H9 (cell line): ENCODE measurements around the gene HARS1. TPM values are rescaled to one million over a fixed set of nuclear protein-coding genes. Genes with fewer than 3 reads are reported as not detected.
A peak's percentile ranks its signal among the peaks of the same experiment; 100 is the strongest.

Experiments
- DNase-seq: peaks from one replicate; pipeline ENCODE4 v3.0.0-alpha.2; 2017
- H2AFZ ChIP-seq: one replicate; pipeline ENCODE4 v1.6.1; 2013; ENCODE audit warnings: mild to moderate bottlenecking, low read length, control low read depth, moderate library complexity
- H2AK5ac ChIP-seq: 2 replicates; pipeline ENCODE4 v1.6.1; 2013; ENCODE audit warnings: low read length, control low read depth, mixed read lengths; ENCODE audit not compliant: insufficient read length
- H2BK120ac ChIP-seq: one replicate; pipeline ENCODE4 v1.6.1; 2013; ENCODE audit warnings: low read depth, mild to moderate bottlenecking, low read length, control low read depth, inconsistent platforms; ENCODE audit not compliant: poor library complexity, severe bottlenecking
- H2BK12ac ChIP-seq: 2 replicates; pipeline ENCODE4 v1.6.1; 2013; ENCODE audit warnings: low read length, control low read depth, mixed read lengths, low read depth; ENCODE audit not compliant: insufficient read length
- H2BK15ac ChIP-seq: 2 replicates; pipeline ENCODE4 v1.6.1; 2013; ENCODE audit warnings: low read depth, low read length, control low read depth
- H2BK20ac ChIP-seq: one replicate; pipeline ENCODE4 v1.6.1; 2013; ENCODE audit warnings: low read depth, mild to moderate bottlenecking, low read length, control low read depth, inconsistent platforms; ENCODE audit not compliant: poor library complexity, severe bottlenecking
- H2BK5ac ChIP-seq: 2 replicates; pipeline ENCODE4 v1.6.1; 2013; ENCODE audit warnings: low read length, control low read depth, mixed read lengths; ENCODE audit not compliant: insufficient read length
- H3K14ac ChIP-seq: 2 replicates; pipeline ENCODE4 v1.6.1; 2013; ENCODE audit warnings: low read length, control low read depth; ENCODE audit not compliant: insufficient read depth
- H3K18ac ChIP-seq: 2 replicates; pipeline ENCODE4 v1.6.1; 2013; ENCODE audit warnings: low read depth, mild to moderate bottlenecking, mixed read lengths, low read length, control low read depth; ENCODE audit not compliant: insufficient read length
- H3K23ac ChIP-seq: 2 replicates; pipeline ENCODE4 v1.6.1; 2013; ENCODE audit warnings: low read length, control low read depth, mixed read lengths, low read depth; ENCODE audit not compliant: insufficient read length
- H3K23me2 ChIP-seq: 2 replicates; pipeline ENCODE4 v1.6.1; 2013; ENCODE audit warnings: low read depth, mild to moderate bottlenecking, mixed read lengths, low read length, control low read depth; ENCODE audit not compliant: insufficient read length, poor library complexity, severe bottlenecking
- H3K27ac ChIP-seq: 2 replicates; pipeline ENCODE4 v1.5.1; 2013; ENCODE audit warnings: low read length, control low read depth, mixed read lengths, low read depth; ENCODE audit not compliant: insufficient read length
- H3K27me3 ChIP-seq: 2 replicates; pipeline ENCODE4 v1.6.1; 2013; ENCODE audit warnings: low read length, control low read depth, inconsistent platforms; ENCODE audit not compliant: insufficient read depth
- H3K4ac ChIP-seq: 2 replicates; pipeline ENCODE4 v1.6.1; 2013; ENCODE audit warnings: low read depth, mild to moderate bottlenecking, control low read depth, inconsistent platforms, low read length, moderate library complexity
- H3K4me1 ChIP-seq: 2 replicates; pipeline ENCODE4 v1.6.1; 2013; ENCODE audit warnings: low read length, control low read depth, inconsistent platforms; ENCODE audit not compliant: insufficient read depth
- H3K4me2 ChIP-seq: 2 replicates; pipeline ENCODE4 v1.6.1; 2013; ENCODE audit warnings: low read length, control low read depth, mixed read lengths; ENCODE audit not compliant: insufficient read length, insufficient read depth
- H3K56ac ChIP-seq: 2 replicates; pipeline ENCODE4 v1.6.1; 2013; ENCODE audit warnings: low read depth, mild to moderate bottlenecking, mixed read lengths, low read length, control low read depth; ENCODE audit not compliant: insufficient read length
- H3K79me1 ChIP-seq: 2 replicates; pipeline ENCODE4 v1.6.1; 2013; ENCODE audit warnings: low read depth, mild to moderate bottlenecking, moderate library complexity, low read length, control low read depth, inconsistent platforms; ENCODE audit not compliant: insufficient read depth, poor library complexity, severe bottlenecking
- H3K79me2 ChIP-seq: 2 replicates; pipeline ENCODE4 v1.6.1; 2013; ENCODE audit warnings: low read length, control low read depth, inconsistent platforms; ENCODE audit not compliant: insufficient read depth
- H3K9ac ChIP-seq: 2 replicates; pipeline ENCODE4 v1.6.1; 2013; ENCODE audit warnings: low read length, control low read depth, mixed read lengths; ENCODE audit not compliant: insufficient read length; ENCODE audit errors: extremely low read depth
- H3K9me3 ChIP-seq: one replicate; pipeline ENCODE4 v1.6.1; 2013; ENCODE audit warnings: low read depth, low read length, inconsistent platforms; ENCODE audit not compliant: control insufficient read depth
- H3T11ph ChIP-seq: one replicate; pipeline ENCODE4 v1.6.1; 2013; ENCODE audit warnings: mild to moderate bottlenecking, low read length, control low read depth, inconsistent platforms
- H4K20me1 ChIP-seq: one replicate; pipeline ENCODE4 v1.6.1; 2013; ENCODE audit not compliant: control insufficient read depth, insufficient read length, insufficient read depth
- H4K5ac ChIP-seq: 2 replicates; pipeline ENCODE4 v1.6.1; 2013; ENCODE audit warnings: low read depth, mild to moderate bottlenecking, mixed read lengths, low read length, control low read depth; ENCODE audit not compliant: insufficient read length
- H4K8ac ChIP-seq: replicated peaks from 2 replicates; pipeline ENCODE4 v1.6.1; 2013; ENCODE audit warnings: low read length, control low read depth, mixed read lengths, low read depth; ENCODE audit not compliant: insufficient read length
- H4K91ac ChIP-seq: 2 replicates; pipeline ENCODE4 v1.6.1; 2013; ENCODE audit warnings: low read depth, mild to moderate bottlenecking, moderate library complexity, mixed read lengths, low read length, control low read depth; ENCODE audit not compliant: insufficient read length
- H3K27ac Mint-ChIP-seq, 3 experiments: 2 replicates in 2 of 3; 3 replicates in 1 of 3; pipeline ENCODE4 v1.8.0; 2020 to 2021; ENCODE audit warnings: mixed read lengths in 3 of 3, mild to moderate bottlenecking in 1 of 3, moderate library complexity in 1 of 3
- H3K27me3 Mint-ChIP-seq: 2 replicates; pipeline ENCODE4 v1.8.0; 2021; ENCODE audit warnings: low read depth, mild to moderate bottlenecking, moderate library complexity, mixed read lengths
- H3K36me3 Mint-ChIP-seq, 3 experiments: 2 replicates in 2 of 3; 3 replicates in 1 of 3; pipeline ENCODE4 v1.8.0; 2020 to 2021; ENCODE audit warnings: low read depth in 3 of 3, mixed read lengths in 3 of 3; ENCODE audit not compliant: insufficient read depth in 1 of 3
- H3K4me1 Mint-ChIP-seq, 2 experiments: 2 replicates each; pipeline ENCODE4 v1.8.0; 2020; ENCODE audit warnings: mixed read lengths in 2 of 2
- H3K4me3 Mint-ChIP-seq, 2 experiments: 2 replicates in 1 of 2; 3 replicates in 1 of 2; pipeline ENCODE4 v1.8.0; 2020 to 2021; ENCODE audit warnings: mild to moderate bottlenecking in 2 of 2, mixed read lengths in 2 of 2, moderate library complexity in 1 of 2
- H3K9me3 Mint-ChIP-seq, 2 experiments: 2 replicates in 1 of 2; 3 replicates in 1 of 2; pipeline ENCODE4 v1.8.0; 2020; ENCODE audit warnings: mild to moderate bottlenecking in 2 of 2, mixed read lengths in 2 of 2, moderate library complexity in 1 of 2
- WGBS: extraction: QIAGEN DNeasy Blood & Tissue Kit; methylation state at CpG from one replicate; pipeline ENCODE4 v1.1.7; 2013; ENCODE audit warnings: missing lambda C conversion rate, low lambda C conversion rate, mixed read lengths; ENCODE audit not compliant: insufficient read length; ENCODE audit errors: extremely low coverage; 5-methylcytosine and 5-hydroxymethylcytosine counted together
- total RNA-seq: library from RNA; stranded (reverse); gene quantifications from 2 replicates; pipeline ENCODE4 v1.2.1, GENCODE V29; 2021
- TF ChIP-seq, protein P1 (sequence below): fragments of 200-600 bp; sonication (generic); conservative IDR thresholded peaks from 3 replicates; pipeline ENCODE4 v1.8.0; 2021; ENCODE audit warnings: antibody characterized with exemption, mild to moderate bottlenecking

The HARS1 gene
- total RNA-seq, 1 experiment from 2014 or later: 70.2 TPM

DNA sequence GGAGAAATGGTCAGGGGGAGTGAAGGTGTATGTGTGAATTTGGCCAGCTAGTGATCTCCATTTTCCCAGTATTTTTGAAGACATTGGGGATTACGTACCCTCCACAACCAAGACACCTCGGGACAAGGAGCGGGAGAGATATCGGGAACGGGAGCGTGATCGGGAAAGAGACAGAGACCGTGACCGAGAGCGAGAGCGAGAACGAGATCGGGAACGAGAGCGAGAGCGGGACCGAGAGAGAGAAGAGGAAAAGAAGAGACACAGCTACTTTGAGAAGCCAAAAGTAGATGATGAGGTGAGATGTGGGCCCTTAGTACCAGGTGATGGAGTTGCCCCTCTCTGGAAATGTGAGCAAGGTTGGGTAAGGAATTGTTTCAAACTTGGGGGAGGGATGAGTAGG is 32.3 kb downstream of the HARS1 start:
- Histone ChIP-seq H4K5ac (no peak overlapping the region), H2BK120ac (no peak overlapping the region), H3K4ac (no peak overlapping the region), H4K8ac (no peak overlapping the region), H3K18ac (no peak overlapping the region), H3T11ph (no peak overlapping the region), H3K14ac (no peak overlapping the region), H2BK12ac (no peak overlapping the region), H3K79me2 (no peaks in the 10 kb centered on the region), H3K23me2 (no peaks in the 10 kb centered on the region), H2BK15ac (no peak overlapping the region), H3K56ac (no peak overlapping the region), H2BK5ac (no peak overlapping the region), H3K9ac (no peak overlapping the region), H3K27me3 (no peaks in the 10 kb centered on the region), H3K4me2 (no peak overlapping the region), H3K4me1 (no peaks in the 10 kb centered on the region), H3K79me1 (no peaks in the 10 kb centered on the region), H3K9me3 (no peaks in the 10 kb centered on the region), H4K20me1 (no peaks in the 10 kb centered on the region), H2AFZ (no peak overlapping the region), H3K23ac (no peak overlapping the region), H2AK5ac (no peak overlapping the region), H2BK20ac (no peak overlapping the region), H4K91ac (no peak overlapping the region), H3K27ac (no peak overlapping the region)
- Mint-ChIP-seq H3K27ac (peak overlapping the region in 1 of 3 experiments; percentile 3; a peak in 1 of 7 replicates), H3K4me1 (no peaks in the 10 kb centered on the region), H3K27me3 (no peaks in the 10 kb centered on the region), H3K9me3 (no peaks in the 10 kb centered on the region), H3K4me3 (no peak overlapping the region), H3K36me3 (peaks cover 29 to 85% (median 81%) of the 10 kb centered on the region in 3 experiments)
- TF ChIP-seq, protein P1, sequence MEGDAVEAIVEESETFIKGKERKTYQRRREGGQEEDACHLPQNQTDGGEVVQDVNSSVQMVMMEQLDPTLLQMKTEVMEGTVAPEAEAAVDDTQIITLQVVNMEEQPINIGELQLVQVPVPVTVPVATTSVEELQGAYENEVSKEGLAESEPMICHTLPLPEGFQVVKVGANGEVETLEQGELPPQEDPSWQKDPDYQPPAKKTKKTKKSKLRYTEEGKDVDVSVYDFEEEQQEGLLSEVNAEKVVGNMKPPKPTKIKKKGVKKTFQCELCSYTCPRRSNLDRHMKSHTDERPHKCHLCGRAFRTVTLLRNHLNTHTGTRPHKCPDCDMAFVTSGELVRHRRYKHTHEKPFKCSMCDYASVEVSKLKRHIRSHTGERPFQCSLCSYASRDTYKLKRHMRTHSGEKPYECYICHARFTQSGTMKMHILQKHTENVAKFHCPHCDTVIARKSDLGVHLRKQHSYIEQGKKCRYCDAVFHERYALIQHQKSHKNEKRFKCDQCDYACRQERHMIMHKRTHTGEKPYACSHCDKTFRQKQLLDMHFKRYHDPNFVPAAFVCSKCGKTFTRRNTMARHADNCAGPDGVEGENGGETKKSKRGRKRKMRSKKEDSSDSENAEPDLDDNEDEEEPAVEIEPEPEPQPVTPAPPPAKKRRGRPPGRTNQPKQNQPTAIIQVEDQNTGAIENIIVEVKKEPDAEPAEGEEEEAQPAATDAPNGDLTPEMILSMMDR: no peak
- no peak for DNase-seq
- no CpG with 5 or more reads among the region's 17 CpGs for WGBS
